IMR-90 (cell line): ENCODE measurements around the gene BFSP1. TPM values are rescaled to one million over a fixed set of nuclear protein-coding genes. Genes with fewer than 3 reads are reported as not detected.

Experiments used
- ATAC-seq: fragments of 200-7000 bp; cut with Tn5 transposase; 2 replicates; pipeline ENCODE4 v1.9.1; 2020; ENCODE audit warnings: low read depth, mild to moderate bottlenecking, moderate library complexity
- BruUV-seq: library from RNA; stranded (reverse); fragments of 400-500 nt; replicated peaks from 2 replicates; lab custom pipeline; 2021; lab: Mats Ljungman, UMichigan
- CTCF ChIA-PET: fragments of 300-600 bp; formaldehyde crosslinking; extraction: SDS; loops from one replicate; lab custom pipeline; 2021; ENCODE audit warnings: antibody characterized with exemption; lab: Yijun Ruan, JAX
- POLR2A ChIA-PET: fragments of 300-600 bp; sonication (Branson Sonifier 250); formaldehyde crosslinking; loops from one replicate; lab custom pipeline; 2022; ENCODE audit warnings: antibody characterized with exemption; ENCODE audit not compliant: unreplicated experiment; lab: Charles Lee
- DNase-seq: peaks from one replicate; pipeline ENCODE4 v3.0.0; 2013
- H2AFZ ChIP-seq: replicated peaks from 2 replicates; pipeline ENCODE3; 2013; ENCODE audit warnings: low read length, mild to moderate bottlenecking; ENCODE audit not compliant: poor library complexity
- H2AK5ac ChIP-seq: 2 replicates; pipeline ENCODE4 v1.6.1; 2013; ENCODE audit warnings: low read depth, low read length, inconsistent platforms
- H2AK9ac ChIP-seq: replicated peaks from 2 replicates; pipeline ENCODE3; 2013; ENCODE audit warnings: mild to moderate bottlenecking, low read depth, low read length, moderate library complexity; ENCODE audit not compliant: poor library complexity
- H2BK120ac ChIP-seq: 2 replicates; pipeline ENCODE4 v1.6.1; 2013; ENCODE audit warnings: low read depth, low read length, inconsistent platforms
- H2BK15ac ChIP-seq: 3 replicates; pipeline ENCODE4 v1.6.1; 2013; ENCODE audit warnings: low read depth, low read length, inconsistent platforms
- H2BK20ac ChIP-seq: 2 replicates; pipeline ENCODE4 v1.6.1; 2013; ENCODE audit warnings: low read depth, mild to moderate bottlenecking, inconsistent platforms, low read length, moderate library complexity
- H2BK5ac ChIP-seq: 2 replicates; pipeline ENCODE4 v1.6.1; 2013; ENCODE audit warnings: mild to moderate bottlenecking, low read depth, low read length, inconsistent platforms; ENCODE audit not compliant: poor library complexity, severe bottlenecking
- H3K14ac ChIP-seq: replicated peaks from 2 replicates; pipeline ENCODE4 v1.6.1; 2013; ENCODE audit warnings: low read depth, low read length, inconsistent platforms
- H3K18ac ChIP-seq: 2 replicates; pipeline ENCODE4 v1.6.1; 2013; ENCODE audit warnings: low read depth, low read length, control low read depth
- H3K23ac ChIP-seq: 2 replicates; pipeline ENCODE4 v1.6.1; 2013; ENCODE audit warnings: low read depth, low read length, inconsistent platforms
- H3K27ac ChIP-seq: 2 replicates; pipeline ENCODE4 v1.5.1; 2013; ENCODE audit warnings: mild to moderate bottlenecking, control low read depth, low read length; ENCODE audit not compliant: insufficient read depth
- H3K27me3 ChIP-seq: 2 replicates; pipeline ENCODE4 v1.6.1; 2013; ENCODE audit warnings: low read length; ENCODE audit not compliant: control insufficient read depth, insufficient read depth
- H3K36me3 ChIP-seq: 2 replicates; pipeline ENCODE4 v1.6.1; 2013; ENCODE audit warnings: low read length, mixed read lengths; ENCODE audit not compliant: control insufficient read depth, insufficient read depth
- H3K4ac ChIP-seq: 2 replicates; pipeline ENCODE4 v1.6.1; 2013; ENCODE audit warnings: low read depth, low read length, inconsistent platforms
- H3K4me1 ChIP-seq: 2 replicates; pipeline ENCODE4 v1.6.1; 2013; ENCODE audit warnings: low read length, mixed read lengths; ENCODE audit not compliant: control insufficient read depth, insufficient read depth
- H3K4me2 ChIP-seq: 2 replicates; pipeline ENCODE4 v1.6.1; 2013; ENCODE audit warnings: low read depth, mild to moderate bottlenecking, control low read depth, low read length, moderate library complexity
- H3K4me3 ChIP-seq: 2 replicates; pipeline ENCODE4 v1.5.1; 2013; ENCODE audit warnings: low read depth, mild to moderate bottlenecking, control low read depth, low read length, moderate library complexity; ENCODE audit not compliant: insufficient read depth
- H3K56ac ChIP-seq: 2 replicates; pipeline ENCODE4 v1.6.1; 2013; ENCODE audit warnings: low read length, inconsistent platforms; ENCODE audit not compliant: insufficient read depth; ENCODE audit errors: extremely low read depth
- H3K79me1 ChIP-seq, 2 experiments: 2 replicates each; pipeline ENCODE4 v1.6.1; 2013; ENCODE audit warnings: low read length in 2 of 2, inconsistent platforms in 1 of 2, low read depth in 1 of 2
- H3K9ac ChIP-seq: 2 replicates; pipeline ENCODE4 v1.6.1; 2013; ENCODE audit warnings: low read depth, low read length, control low read depth
- H3K9me1 ChIP-seq: 2 replicates; pipeline ENCODE4 v1.6.1; 2013; ENCODE audit warnings: low read length, inconsistent platforms; ENCODE audit not compliant: insufficient read depth
- H3K9me3 ChIP-seq: 2 replicates; pipeline ENCODE4 v1.6.1; 2013; ENCODE audit warnings: low read length; ENCODE audit not compliant: control insufficient read depth, insufficient read depth
- H4K20me1 ChIP-seq: 2 replicates; pipeline ENCODE4 v1.6.1; 2013; ENCODE audit warnings: low read length, inconsistent platforms; ENCODE audit not compliant: insufficient read depth
- H4K5ac ChIP-seq: 2 replicates; pipeline ENCODE4 v1.6.1; 2013; ENCODE audit warnings: mild to moderate bottlenecking, low read depth, low read length, control low read depth
- H4K8ac ChIP-seq, 2 experiments: 2 replicates each; pipeline ENCODE4 v1.6.1; 2013; ENCODE audit warnings: low read depth in 2 of 2, low read length in 2 of 2, control low read depth in 1 of 2, inconsistent platforms in 1 of 2
- H4K91ac ChIP-seq: 2 replicates; pipeline ENCODE4 v1.6.1; 2013; ENCODE audit warnings: low read depth, low read length, inconsistent platforms; ENCODE audit not compliant: insufficient read depth
- BHLHE40 ChIP-seq: fragments of 150-350 bp; IDR thresholded peaks from 2 replicates; pipeline ENCODE4 v1.6.1; 2016; ENCODE audit warnings: mild to moderate bottlenecking, low read depth, low read length
- MAFK ChIP-seq: IDR thresholded peaks from 2 replicates; pipeline ENCODE4 v1.6.1; 2012; ENCODE audit warnings: low read depth, low read length, improper control_type of control experiment
- MXI1 ChIP-seq: IDR thresholded peaks from 2 replicates; pipeline ENCODE4 v1.6.1; 2012; ENCODE audit warnings: low read depth, mild to moderate bottlenecking, low read length, moderate library complexity, borderline replicate concordance
- NFE2L2 ChIP-seq: fragments of 150-350 bp; IDR thresholded peaks from 2 replicates; pipeline ENCODE4 v1.6.1; 2016; ENCODE audit warnings: low read depth, mild to moderate bottlenecking, low read length
- POLR2A ChIP-seq: IDR thresholded peaks from 2 replicates; pipeline ENCODE4 v1.6.1; 2012; ENCODE audit warnings: mild to moderate bottlenecking, low read depth, low read length
- RCOR1 ChIP-seq: IDR thresholded peaks from 2 replicates; pipeline ENCODE4 v1.6.1; 2012; ENCODE audit warnings: mild to moderate bottlenecking, low read length, improper control_type of control experiment; ENCODE audit not compliant: insufficient replicate concordance
- WGBS, 2 experiments: methylation state at CpG; one replicate each; pipeline versions ENCODE4 v1.1.5 to v1.1.7; 2013; ENCODE audit warnings: missing lambda C conversion rate in 2 of 2; ENCODE audit not compliant: insufficient read length in 1 of 2; ENCODE audit errors: extremely low coverage in 2 of 2; 5-methylcytosine and 5-hydroxymethylcytosine counted together
- dilution Hi-C: fragments of 300-500 bp; cut with HindIII; formaldehyde crosslinking; loops from one replicate; pipeline ENCODE4 v1.14.3; 2018; ENCODE audit warnings: low sequenced_read_pairs; ENCODE audit not compliant: unreplicated experiment
- in situ Hi-C: fragments of 300-500 bp; cut with MboI; formaldehyde crosslinking; loops from 3 replicates; pipeline ENCODE4 v1.14.3; 2019; ENCODE audit warnings: low sequenced_read_pairs, inconsistent platforms, mixed read lengths
- intact Hi-C: fragments of 100-400 bp; cut with micrococcal nuclease; formaldehyde crosslinking; loops from 2 replicates; pipeline ENCODE4 v1.10.0; 2022
- polyA plus RNA-seq, 3 experiments: library from polyadenylated mRNA; depleted of rRNA; stranded (reverse); fragments of >200 nt; gene quantifications; 2 replicates each; pipeline ENCODE4 v1.2.3, GENCODE V29; 2012; ENCODE audit warnings: low replicate concordance in 1 of 3
- total RNA-seq: library from RNA; depleted of rRNA; stranded (reverse); fragments of >200 nt; gene quantifications from 2 replicates; pipeline ENCODE4 v1.2.3, GENCODE V29; 2012
- TF ChIP-seq, protein P1 (sequence below): conservative IDR thresholded peaks from 2 replicates; pipeline ENCODE4 v1.5.1; 2012; ENCODE audit warnings: mild to moderate bottlenecking, low read depth, low read length, improper control_type of control experiment
- TF ChIP-seq, protein P2 (sequence below): fragments of 150-350 bp; IDR thresholded peaks from 2 replicates; pipeline ENCODE4 v1.6.1; 2017; ENCODE audit warnings: mild to moderate bottlenecking, antibody characterized with exemption, low read length, low read depth
- TF ChIP-seq, protein P3 (sequence below): fragments of 150-350 bp; IDR thresholded peaks from 2 replicates; pipeline ENCODE4 v1.6.1; 2016; ENCODE audit warnings: low read depth, mild to moderate bottlenecking, low read length, moderate library complexity, borderline replicate concordance

Gene BFSP1
- total and polyA plus RNA-seq, 2 of the 4 experiments (the other 2 are of a cell fraction) = 1.1 to 2.0 TPM

DNA sequence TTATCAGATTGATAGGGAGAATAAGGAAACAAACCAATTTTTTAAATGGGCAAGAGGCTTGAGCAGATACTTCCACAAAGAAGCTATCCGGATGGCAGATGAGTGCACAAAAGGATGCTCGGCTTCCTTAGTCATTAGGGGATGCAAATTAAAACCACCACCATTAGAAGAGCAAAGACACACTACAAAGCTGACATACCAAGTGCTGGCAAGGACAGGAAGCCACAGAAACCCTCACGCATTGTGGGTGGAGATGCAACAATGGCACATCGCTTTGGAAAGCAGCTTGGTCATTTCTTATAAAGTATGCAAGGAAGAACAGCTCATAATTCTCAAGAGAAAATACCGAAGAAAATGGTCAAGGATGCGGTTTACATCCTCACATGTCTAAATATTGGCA lies 19.8 kb downstream of the BFSP1 start:
- Histone ChIP-seq H2AK5ac (no peak overlapping the region), H3K23ac (no peak overlapping the region), H3K27ac (no peak overlapping the region), H3K9me1 (no peaks in the 10 kb centered on the region), H3K9me3 (no peaks in the 10 kb centered on the region), H4K8ac (no peak overlapping the region), H3K9ac (no peak overlapping the region), H3K79me1 (no peaks in the 10 kb centered on the region), H4K5ac (no peak overlapping the region), H3K4ac (no peak overlapping the region), H2AFZ (no peak overlapping the region), H3K4me1 (no peaks in the 10 kb centered on the region), H4K91ac (no peak overlapping the region), H2BK20ac (no peak overlapping the region), H3K4me3 (no peak overlapping the region), H2BK120ac (no peak overlapping the region), H3K14ac (no peak overlapping the region), H3K56ac (no peak overlapping the region), H3K36me3 (no peaks in the 10 kb centered on the region), H2BK15ac (no peak overlapping the region), H3K4me2 (no peak overlapping the region), H2BK5ac (no peak overlapping the region), H4K20me1 (no peaks in the 10 kb centered on the region), H3K27me3 (peaks cover 14% of the 10 kb centered on the region), H2AK9ac (no peak overlapping the region), H3K18ac (no peak overlapping the region)
- dilution Hi-C loops = no loop called here
- in situ Hi-C loops = loop anchor here (10.0 kb wide), 2 partner anchors 413 to 483 kb away; no protein-coding TSS in a partner anchor
- ATAC-seq (no peak), DNase-seq (no peak)
- TF ChIP-seq RCOR1 (no peak), POLR2A (no peak), MAFK (no peak), MXI1 (no peak), NFE2L2 (no peak), BHLHE40 (no peak)
- TF ChIP-seq, protein P1, sequence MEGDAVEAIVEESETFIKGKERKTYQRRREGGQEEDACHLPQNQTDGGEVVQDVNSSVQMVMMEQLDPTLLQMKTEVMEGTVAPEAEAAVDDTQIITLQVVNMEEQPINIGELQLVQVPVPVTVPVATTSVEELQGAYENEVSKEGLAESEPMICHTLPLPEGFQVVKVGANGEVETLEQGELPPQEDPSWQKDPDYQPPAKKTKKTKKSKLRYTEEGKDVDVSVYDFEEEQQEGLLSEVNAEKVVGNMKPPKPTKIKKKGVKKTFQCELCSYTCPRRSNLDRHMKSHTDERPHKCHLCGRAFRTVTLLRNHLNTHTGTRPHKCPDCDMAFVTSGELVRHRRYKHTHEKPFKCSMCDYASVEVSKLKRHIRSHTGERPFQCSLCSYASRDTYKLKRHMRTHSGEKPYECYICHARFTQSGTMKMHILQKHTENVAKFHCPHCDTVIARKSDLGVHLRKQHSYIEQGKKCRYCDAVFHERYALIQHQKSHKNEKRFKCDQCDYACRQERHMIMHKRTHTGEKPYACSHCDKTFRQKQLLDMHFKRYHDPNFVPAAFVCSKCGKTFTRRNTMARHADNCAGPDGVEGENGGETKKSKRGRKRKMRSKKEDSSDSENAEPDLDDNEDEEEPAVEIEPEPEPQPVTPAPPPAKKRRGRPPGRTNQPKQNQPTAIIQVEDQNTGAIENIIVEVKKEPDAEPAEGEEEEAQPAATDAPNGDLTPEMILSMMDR = no peak
- TF ChIP-seq, protein P2, sequence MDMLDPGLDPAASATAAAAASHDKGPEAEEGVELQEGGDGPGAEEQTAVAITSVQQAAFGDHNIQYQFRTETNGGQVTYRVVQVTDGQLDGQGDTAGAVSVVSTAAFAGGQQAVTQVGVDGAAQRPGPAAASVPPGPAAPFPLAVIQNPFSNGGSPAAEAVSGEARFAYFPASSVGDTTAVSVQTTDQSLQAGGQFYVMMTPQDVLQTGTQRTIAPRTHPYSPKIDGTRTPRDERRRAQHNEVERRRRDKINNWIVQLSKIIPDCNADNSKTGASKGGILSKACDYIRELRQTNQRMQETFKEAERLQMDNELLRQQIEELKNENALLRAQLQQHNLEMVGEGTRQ = no peak
- TF ChIP-seq, protein P3, sequence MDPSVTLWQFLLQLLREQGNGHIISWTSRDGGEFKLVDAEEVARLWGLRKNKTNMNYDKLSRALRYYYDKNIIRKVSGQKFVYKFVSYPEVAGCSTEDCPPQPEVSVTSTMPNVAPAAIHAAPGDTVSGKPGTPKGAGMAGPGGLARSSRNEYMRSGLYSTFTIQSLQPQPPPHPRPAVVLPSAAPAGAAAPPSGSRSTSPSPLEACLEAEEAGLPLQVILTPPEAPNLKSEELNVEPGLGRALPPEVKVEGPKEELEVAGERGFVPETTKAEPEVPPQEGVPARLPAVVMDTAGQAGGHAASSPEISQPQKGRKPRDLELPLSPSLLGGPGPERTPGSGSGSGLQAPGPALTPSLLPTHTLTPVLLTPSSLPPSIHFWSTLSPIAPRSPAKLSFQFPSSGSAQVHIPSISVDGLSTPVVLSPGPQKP = no peak
- CTCF ChIA-PET = no interaction called here
- no CpG with 5 or more reads among the region's 6 CpGs for WGBS, 2 experiments
- BruUV-seq = no TSS peak
- intact Hi-C loops = no loop called here
- POLR2A ChIA-PET = no interaction called here
